ENCODE measurements around the gene TIMMDC1.
"Not testable (repeated sequence)": the region's sequence is repeated elsewhere in the genome, so short reads cannot be mapped to it uniquely, and the experiment has no call there.

Gene TIMMDC1

GRCh38 chr3:119514637-119515036 is 16.3 kb downstream of the TIMMDC1 start:
- no peak for DNase-seq

- no peak for DNase-seq
Observed at GRCh38 chr3:119517112-119517511, 18.8 kb downstream of the TIMMDC1 start.

- DNase-seq: no peak
Observed at GRCh38 chr3:119518026-119518425, 19.7 kb downstream of the TIMMDC1 start.

GRCh38 chr3:119524931-119525662 is 26.8 kb downstream of the TIMMDC1 start:
- no peak for DNase-seq

- DNase-seq: no peak
Observed at GRCh38 chr3:119527714-119528113, 29.4 kb downstream of the TIMMDC1 start.

- DNase-seq: no peak
Observed at GRCh38 chr3:119529883-119530282, 31.5 kb downstream of the TIMMDC1 start.

- no peak for DNase-seq
Observed at GRCh38 chr3:119530456-119530855, 32.1 kb downstream of the TIMMDC1 start.

GRCh38 chr3:119531151-119531550 is 32.8 kb downstream of the TIMMDC1 start:
- no peak for DNase-seq

GRCh38 chr3:119534296-119534695 is 35.9 kb downstream of the TIMMDC1 start:
- DNase-seq: no peak

GRCh38 chr3:119536757-119537156 is 38.4 kb downstream of the TIMMDC1 start:
- no peak for DNase-seq

GRCh38 chr3:119538772-119539171 is 40.4 kb downstream of the TIMMDC1 start:
- no peak for DNase-seq

- no peak for DNase-seq
Observed at GRCh38 chr3:119541547-119541946, 43.2 kb downstream of the TIMMDC1 start.

GRCh38 chr3:119542168-119542767 is 43.9 kb downstream of the TIMMDC1 start:
- DNase-seq: no peak

GRCh38 chr3:119543147-119543546 is 44.8 kb downstream of the TIMMDC1 start:
- no peak for DNase-seq

GRCh38 chr3:119547227-119547626 is 48.9 kb downstream of the TIMMDC1 start:
- no peak for DNase-seq

GRCh38 chr3:119548341-119548740 is 50.0 kb downstream of the TIMMDC1 start:
- no peak for DNase-seq

GRCh38 chr3:119550192-119550910 is 52.0 kb downstream of the TIMMDC1 start:
- DNase-seq: no peak

- no peak for DNase-seq
Observed at GRCh38 chr3:119551598-119551997, 53.3 kb downstream of the TIMMDC1 start.

- not testable (repeated sequence) for DNase-seq
Observed at GRCh38 chr3:119552928-119553327, 54.6 kb downstream of the TIMMDC1 start.

- no peak for DNase-seq
Observed at GRCh38 chr3:119553823-119554415, 55.6 kb downstream of the TIMMDC1 start.

GRCh38 chr3:119555309-119555735 is 57.0 kb downstream of the TIMMDC1 start:
- no peak for DNase-seq

GRCh38 chr3:119555929-119556328 is 57.6 kb downstream of the TIMMDC1 start:
- DNase-seq: no peak

GRCh38 chr3:119557192-119557876 is 59.0 kb downstream of the TIMMDC1 start:
- no peak for DNase-seq

Measured in stimulated activated CD4-positive, alpha-beta T cell treated with anti-CD3 and anti-CD28 coated beads, Interleukin-4, amount 100 ng/mL, for 4 hours (primary cell).